IMR-90 (cell line): ENCODE results near the gene RALGAPA2. TPM values are rescaled to one million over a fixed set of nuclear protein-coding genes. Genes with fewer than 3 reads are reported as not detected.

Experiments used
- ATAC-seq: fragments of 200-7000 bp; cut with Tn5 transposase; 2 replicates; pipeline ENCODE4 v1.9.1; 2020; ENCODE audit warnings: low read depth, mild to moderate bottlenecking, moderate library complexity
- BruUV-seq: library from RNA; stranded (reverse); fragments of 400-500 nt; replicated peaks from 2 replicates; lab custom pipeline; 2021; lab: Mats Ljungman, UMichigan
- CTCF ChIA-PET: fragments of 300-600 bp; formaldehyde crosslinking; extraction: SDS; loops from one replicate; lab custom pipeline; 2021; ENCODE audit warnings: antibody characterized with exemption; lab: Yijun Ruan, JAX
- POLR2A ChIA-PET: fragments of 300-600 bp; sonication (Branson Sonifier 250); formaldehyde crosslinking; loops from one replicate; lab custom pipeline; 2022; ENCODE audit warnings: antibody characterized with exemption; ENCODE audit not compliant: unreplicated experiment; lab: Charles Lee
- DNase-seq: peaks from one replicate; pipeline ENCODE4 v3.0.0; 2013
- H2AFZ ChIP-seq: replicated peaks from 2 replicates; pipeline ENCODE3; 2013; ENCODE audit warnings: low read length, mild to moderate bottlenecking; ENCODE audit not compliant: poor library complexity
- H2AK5ac ChIP-seq: 2 replicates; pipeline ENCODE4 v1.6.1; 2013; ENCODE audit warnings: low read depth, low read length, inconsistent platforms
- H2AK9ac ChIP-seq: replicated peaks from 2 replicates; pipeline ENCODE3; 2013; ENCODE audit warnings: mild to moderate bottlenecking, low read depth, low read length, moderate library complexity; ENCODE audit not compliant: poor library complexity
- H2BK120ac ChIP-seq: 2 replicates; pipeline ENCODE4 v1.6.1; 2013; ENCODE audit warnings: low read depth, low read length, inconsistent platforms
- H2BK15ac ChIP-seq: 3 replicates; pipeline ENCODE4 v1.6.1; 2013; ENCODE audit warnings: low read depth, low read length, inconsistent platforms
- H2BK20ac ChIP-seq: 2 replicates; pipeline ENCODE4 v1.6.1; 2013; ENCODE audit warnings: low read depth, mild to moderate bottlenecking, inconsistent platforms, low read length, moderate library complexity
- H2BK5ac ChIP-seq: 2 replicates; pipeline ENCODE4 v1.6.1; 2013; ENCODE audit warnings: mild to moderate bottlenecking, low read depth, low read length, inconsistent platforms; ENCODE audit not compliant: poor library complexity, severe bottlenecking
- H3K14ac ChIP-seq: replicated peaks from 2 replicates; pipeline ENCODE4 v1.6.1; 2013; ENCODE audit warnings: low read depth, low read length, inconsistent platforms
- H3K18ac ChIP-seq: 2 replicates; pipeline ENCODE4 v1.6.1; 2013; ENCODE audit warnings: low read depth, low read length, control low read depth
- H3K23ac ChIP-seq: 2 replicates; pipeline ENCODE4 v1.6.1; 2013; ENCODE audit warnings: low read depth, low read length, inconsistent platforms
- H3K27ac ChIP-seq: 2 replicates; pipeline ENCODE4 v1.5.1; 2013; ENCODE audit warnings: mild to moderate bottlenecking, control low read depth, low read length; ENCODE audit not compliant: insufficient read depth
- H3K27me3 ChIP-seq: 2 replicates; pipeline ENCODE4 v1.6.1; 2013; ENCODE audit warnings: low read length; ENCODE audit not compliant: control insufficient read depth, insufficient read depth
- H3K36me3 ChIP-seq: 2 replicates; pipeline ENCODE4 v1.6.1; 2013; ENCODE audit warnings: low read length, mixed read lengths; ENCODE audit not compliant: control insufficient read depth, insufficient read depth
- H3K4ac ChIP-seq: 2 replicates; pipeline ENCODE4 v1.6.1; 2013; ENCODE audit warnings: low read depth, low read length, inconsistent platforms
- H3K4me1 ChIP-seq: 2 replicates; pipeline ENCODE4 v1.6.1; 2013; ENCODE audit warnings: low read length, mixed read lengths; ENCODE audit not compliant: control insufficient read depth, insufficient read depth
- H3K4me2 ChIP-seq: 2 replicates; pipeline ENCODE4 v1.6.1; 2013; ENCODE audit warnings: low read depth, mild to moderate bottlenecking, control low read depth, low read length, moderate library complexity
- H3K4me3 ChIP-seq: 2 replicates; pipeline ENCODE4 v1.5.1; 2013; ENCODE audit warnings: low read depth, mild to moderate bottlenecking, control low read depth, low read length, moderate library complexity; ENCODE audit not compliant: insufficient read depth
- H3K56ac ChIP-seq: 2 replicates; pipeline ENCODE4 v1.6.1; 2013; ENCODE audit warnings: low read length, inconsistent platforms; ENCODE audit not compliant: insufficient read depth; ENCODE audit errors: extremely low read depth
- H3K79me1 ChIP-seq, 2 experiments: 2 replicates each; pipeline ENCODE4 v1.6.1; 2013; ENCODE audit warnings: low read length in 2 of 2, inconsistent platforms in 1 of 2, low read depth in 1 of 2
- H3K9ac ChIP-seq: 2 replicates; pipeline ENCODE4 v1.6.1; 2013; ENCODE audit warnings: low read depth, low read length, control low read depth
- H3K9me1 ChIP-seq: 2 replicates; pipeline ENCODE4 v1.6.1; 2013; ENCODE audit warnings: low read length, inconsistent platforms; ENCODE audit not compliant: insufficient read depth
- H3K9me3 ChIP-seq: 2 replicates; pipeline ENCODE4 v1.6.1; 2013; ENCODE audit warnings: low read length; ENCODE audit not compliant: control insufficient read depth, insufficient read depth
- H4K20me1 ChIP-seq: 2 replicates; pipeline ENCODE4 v1.6.1; 2013; ENCODE audit warnings: low read length, inconsistent platforms; ENCODE audit not compliant: insufficient read depth
- H4K5ac ChIP-seq: 2 replicates; pipeline ENCODE4 v1.6.1; 2013; ENCODE audit warnings: mild to moderate bottlenecking, low read depth, low read length, control low read depth
- H4K8ac ChIP-seq, 2 experiments: 2 replicates each; pipeline ENCODE4 v1.6.1; 2013; ENCODE audit warnings: low read depth in 2 of 2, low read length in 2 of 2, control low read depth in 1 of 2, inconsistent platforms in 1 of 2
- H4K91ac ChIP-seq: 2 replicates; pipeline ENCODE4 v1.6.1; 2013; ENCODE audit warnings: low read depth, low read length, inconsistent platforms; ENCODE audit not compliant: insufficient read depth
- BHLHE40 ChIP-seq: fragments of 150-350 bp; IDR thresholded peaks from 2 replicates; pipeline ENCODE4 v1.6.1; 2016; ENCODE audit warnings: mild to moderate bottlenecking, low read depth, low read length
- CEBPB ChIP-seq: IDR thresholded peaks from 2 replicates; pipeline ENCODE4 v1.6.1; 2012; ENCODE audit warnings: low read depth, low read length, improper control_type of control experiment
- CHD1 ChIP-seq: IDR thresholded peaks from 2 replicates; pipeline ENCODE4 v1.6.1; 2012; ENCODE audit warnings: low read depth, low read length, improper control_type of control experiment
- FOS ChIP-seq: fragments of 150-350 bp; IDR thresholded peaks from 2 replicates; pipeline ENCODE4 v1.6.1; 2016; ENCODE audit warnings: low read depth, low read length
- MAFK ChIP-seq: IDR thresholded peaks from 2 replicates; pipeline ENCODE4 v1.6.1; 2012; ENCODE audit warnings: low read depth, low read length, improper control_type of control experiment
- MAZ ChIP-seq: IDR thresholded peaks from 2 replicates; pipeline ENCODE4 v1.6.1; 2012; ENCODE audit warnings: low read depth, mild to moderate bottlenecking, low read length, improper control_type of control experiment, moderate library complexity, borderline replicate concordance
- MXI1 ChIP-seq: IDR thresholded peaks from 2 replicates; pipeline ENCODE4 v1.6.1; 2012; ENCODE audit warnings: low read depth, mild to moderate bottlenecking, low read length, moderate library complexity, borderline replicate concordance
- NFE2L2 ChIP-seq: fragments of 150-350 bp; IDR thresholded peaks from 2 replicates; pipeline ENCODE4 v1.6.1; 2016; ENCODE audit warnings: low read depth, mild to moderate bottlenecking, low read length
- POLR2A ChIP-seq: IDR thresholded peaks from 2 replicates; pipeline ENCODE4 v1.6.1; 2012; ENCODE audit warnings: mild to moderate bottlenecking, low read depth, low read length
- RAD21 ChIP-seq: IDR thresholded peaks from 2 replicates; pipeline ENCODE4 v1.6.1; 2012; ENCODE audit warnings: low read length, improper control_type of control experiment
- RCOR1 ChIP-seq: IDR thresholded peaks from 2 replicates; pipeline ENCODE4 v1.6.1; 2012; ENCODE audit warnings: mild to moderate bottlenecking, low read length, improper control_type of control experiment; ENCODE audit not compliant: insufficient replicate concordance
- RFX5 ChIP-seq: IDR thresholded peaks from 2 replicates; pipeline ENCODE4 v1.8.0; 2012; ENCODE audit warnings: low read depth, mild to moderate bottlenecking, low read length, moderate library complexity
- SMC3 ChIP-seq: fragments of 150-350 bp; IDR thresholded peaks from 2 replicates; pipeline ENCODE4 v1.6.1; 2016; ENCODE audit warnings: low read depth, mild to moderate bottlenecking, antibody characterized with exemption, low read length, moderate library complexity
- WGBS, 2 experiments: methylation state at CpG; one replicate each; pipeline versions ENCODE4 v1.1.5 to v1.1.7; 2013; ENCODE audit warnings: missing lambda C conversion rate in 2 of 2; ENCODE audit not compliant: insufficient read length in 1 of 2; ENCODE audit errors: extremely low coverage in 2 of 2; 5-methylcytosine and 5-hydroxymethylcytosine counted together
- dilution Hi-C: fragments of 300-500 bp; cut with HindIII; formaldehyde crosslinking; loops from one replicate; pipeline ENCODE4 v1.14.3; 2018; ENCODE audit warnings: low sequenced_read_pairs; ENCODE audit not compliant: unreplicated experiment
- in situ Hi-C: fragments of 300-500 bp; cut with MboI; formaldehyde crosslinking; loops from 3 replicates; pipeline ENCODE4 v1.14.3; 2019; ENCODE audit warnings: low sequenced_read_pairs, inconsistent platforms, mixed read lengths
- intact Hi-C: fragments of 100-400 bp; cut with micrococcal nuclease; formaldehyde crosslinking; loops from 2 replicates; pipeline ENCODE4 v1.10.0; 2022
- polyA plus RNA-seq, 3 experiments: library from polyadenylated mRNA; depleted of rRNA; stranded (reverse); fragments of >200 nt; gene quantifications; 2 replicates each; pipeline ENCODE4 v1.2.3, GENCODE V29; 2012; ENCODE audit warnings: low replicate concordance in 1 of 3
- total RNA-seq: library from RNA; depleted of rRNA; stranded (reverse); fragments of >200 nt; gene quantifications from 2 replicates; pipeline ENCODE4 v1.2.3, GENCODE V29; 2012
- TF ChIP-seq, protein P1 (sequence below): fragments of 150-350 bp; IDR thresholded peaks from 2 replicates; pipeline ENCODE4 v1.6.1; 2017; ENCODE audit warnings: mild to moderate bottlenecking, antibody characterized with exemption, low read length, low read depth
- TF ChIP-seq, protein P2 (sequence below): conservative IDR thresholded peaks from 2 replicates; pipeline ENCODE4 v1.5.1; 2012; ENCODE audit warnings: mild to moderate bottlenecking, low read depth, low read length, improper control_type of control experiment
- TF ChIP-seq, protein P3 (sequence below): fragments of 150-350 bp; IDR thresholded peaks from 2 replicates; pipeline ENCODE4 v1.6.1; 2016; ENCODE audit warnings: low read depth, mild to moderate bottlenecking, low read length, moderate library complexity, borderline replicate concordance

Gene RALGAPA2
- total and polyA plus RNA-seq, 2 of the 4 experiments (the other 2 are of a cell fraction), result 1.3 to 3.9 TPM

DNA sequence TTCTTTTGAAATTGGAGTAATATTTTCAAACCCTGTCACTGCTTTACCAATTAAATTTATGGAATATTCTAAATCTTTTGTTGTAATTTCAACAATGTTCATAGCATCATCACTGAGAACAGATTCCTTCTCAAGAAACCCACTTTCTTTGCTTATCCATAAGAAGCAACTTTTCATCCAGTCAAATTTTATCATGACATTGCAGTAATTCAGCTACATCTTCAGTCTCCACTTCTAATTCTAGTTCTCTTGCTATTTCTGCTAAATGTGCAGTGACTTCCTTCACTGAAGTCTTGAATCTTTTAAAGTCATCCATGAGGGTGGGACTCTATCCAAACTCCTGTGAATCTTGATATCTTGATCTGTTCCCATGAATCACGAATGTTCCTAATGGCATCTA lies 212.1 kb downstream of the RALGAPA2 start:
- H3K14ac ChIP-seq, result no peak overlapping the region
- dilution Hi-C loops, result no loop called here
- no peaks in the 10 kb centered on the region for H3K79me1 ChIP-seq
- H4K91ac ChIP-seq, result no peak overlapping the region
- BruUV-seq, result no TSS peak
- H3K18ac ChIP-seq, result no peak overlapping the region
- ChIA-PET CTCF (interaction anchor here (1.1 kb wide), 1 partner anchor 11 kb away, joined by 4 read pairs; no protein-coding TSS in a partner anchor), POLR2A (no interaction called here)
- no peak for DNase-seq
- no peak for ATAC-seq
- peaks cover 10% of the 10 kb centered on the region for H3K9me1 ChIP-seq
- H3K36me3 ChIP-seq, result no peaks in the 10 kb centered on the region
- no peak overlapping the region for H3K23ac ChIP-seq
- no peaks in the 10 kb centered on the region for H4K20me1 ChIP-seq
- no peak overlapping the region for H3K4me3 ChIP-seq
- in situ Hi-C loops, result no loop called here
- peaks cover 13% of the 10 kb centered on the region for H3K4me1 ChIP-seq
- H2AFZ ChIP-seq, result no peak overlapping the region
- H3K9me3 ChIP-seq, result no peaks in the 10 kb centered on the region
- TF ChIP-seq POLR2A (no peak), RFX5 (no peak), RAD21 (no peak), MXI1 (no peak), FOS (no peak), RCOR1 (no peak), CHD1 (no peak), MAZ (no peak), SMC3 (no peak), MAFK (no peak), BHLHE40 (no peak), NFE2L2 (no peak; the same call in 1 of the 2 replicates), CEBPB (no peak)
- TF ChIP-seq, protein P1, sequence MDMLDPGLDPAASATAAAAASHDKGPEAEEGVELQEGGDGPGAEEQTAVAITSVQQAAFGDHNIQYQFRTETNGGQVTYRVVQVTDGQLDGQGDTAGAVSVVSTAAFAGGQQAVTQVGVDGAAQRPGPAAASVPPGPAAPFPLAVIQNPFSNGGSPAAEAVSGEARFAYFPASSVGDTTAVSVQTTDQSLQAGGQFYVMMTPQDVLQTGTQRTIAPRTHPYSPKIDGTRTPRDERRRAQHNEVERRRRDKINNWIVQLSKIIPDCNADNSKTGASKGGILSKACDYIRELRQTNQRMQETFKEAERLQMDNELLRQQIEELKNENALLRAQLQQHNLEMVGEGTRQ, result no peak
- TF ChIP-seq, protein P2, sequence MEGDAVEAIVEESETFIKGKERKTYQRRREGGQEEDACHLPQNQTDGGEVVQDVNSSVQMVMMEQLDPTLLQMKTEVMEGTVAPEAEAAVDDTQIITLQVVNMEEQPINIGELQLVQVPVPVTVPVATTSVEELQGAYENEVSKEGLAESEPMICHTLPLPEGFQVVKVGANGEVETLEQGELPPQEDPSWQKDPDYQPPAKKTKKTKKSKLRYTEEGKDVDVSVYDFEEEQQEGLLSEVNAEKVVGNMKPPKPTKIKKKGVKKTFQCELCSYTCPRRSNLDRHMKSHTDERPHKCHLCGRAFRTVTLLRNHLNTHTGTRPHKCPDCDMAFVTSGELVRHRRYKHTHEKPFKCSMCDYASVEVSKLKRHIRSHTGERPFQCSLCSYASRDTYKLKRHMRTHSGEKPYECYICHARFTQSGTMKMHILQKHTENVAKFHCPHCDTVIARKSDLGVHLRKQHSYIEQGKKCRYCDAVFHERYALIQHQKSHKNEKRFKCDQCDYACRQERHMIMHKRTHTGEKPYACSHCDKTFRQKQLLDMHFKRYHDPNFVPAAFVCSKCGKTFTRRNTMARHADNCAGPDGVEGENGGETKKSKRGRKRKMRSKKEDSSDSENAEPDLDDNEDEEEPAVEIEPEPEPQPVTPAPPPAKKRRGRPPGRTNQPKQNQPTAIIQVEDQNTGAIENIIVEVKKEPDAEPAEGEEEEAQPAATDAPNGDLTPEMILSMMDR, result no peak
- TF ChIP-seq, protein P3, sequence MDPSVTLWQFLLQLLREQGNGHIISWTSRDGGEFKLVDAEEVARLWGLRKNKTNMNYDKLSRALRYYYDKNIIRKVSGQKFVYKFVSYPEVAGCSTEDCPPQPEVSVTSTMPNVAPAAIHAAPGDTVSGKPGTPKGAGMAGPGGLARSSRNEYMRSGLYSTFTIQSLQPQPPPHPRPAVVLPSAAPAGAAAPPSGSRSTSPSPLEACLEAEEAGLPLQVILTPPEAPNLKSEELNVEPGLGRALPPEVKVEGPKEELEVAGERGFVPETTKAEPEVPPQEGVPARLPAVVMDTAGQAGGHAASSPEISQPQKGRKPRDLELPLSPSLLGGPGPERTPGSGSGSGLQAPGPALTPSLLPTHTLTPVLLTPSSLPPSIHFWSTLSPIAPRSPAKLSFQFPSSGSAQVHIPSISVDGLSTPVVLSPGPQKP, result no peak
- intact Hi-C loops, result no loop called here
- no peak overlapping the region for H3K56ac ChIP-seq
- no peak overlapping the region for H2BK120ac ChIP-seq
- no CpG with 5 or more reads among the region's 1 CpG for WGBS, 2 experiments
- H3K27me3 ChIP-seq, result no peaks in the 10 kb centered on the region
- H3K27ac ChIP-seq, result no peak overlapping the region
- no peak overlapping the region for H2BK20ac ChIP-seq
- H3K9ac ChIP-seq, result no peak overlapping the region
- H2BK15ac ChIP-seq, result no peak overlapping the region
- H2AK9ac ChIP-seq, result no peak overlapping the region
- no peak overlapping the region for H4K5ac ChIP-seq
- no peak overlapping the region for H3K4me2 ChIP-seq
- no peak overlapping the region for H3K4ac ChIP-seq
- H4K8ac ChIP-seq, result no peak overlapping the region
- H2AK5ac ChIP-seq, result no peak overlapping the region
- no peak overlapping the region for H2BK5ac ChIP-seq
